ENCODE data around the gene TTC31. TPM values are rescaled to one million over a fixed set of nuclear protein-coding genes. Genes with fewer than 3 reads are reported as not detected.

TTC31 gene
- total and polyA plus RNA-seq, 2 donors (not counting 1 experiment from before 2014, with no cell fraction given): 68.5 to 72.3 TPM

- H3K27me3 Mint-ChIP-seq: peaks cover 28% of the 10 kb centered on the region
- CTCF ChIA-PET: interaction anchor here (1.3 to 8.1 kb wide), 3 partner anchors 22 to 78 kb away, joined by 4 to 111 read pairs (median 6); partner anchors contain the start of genes CCDC142 and TTC31
- 90% methylated on average over 4 of the region's 4 CpGs for WGBS (ENCODE audit: insufficient coverage)
These were observed 27.4 kb downstream of the TTC31 start for GRCh38 chr2:74510272-74510671.

More at GRCh38 chr2:74510272-74510671, 27.4 kb downstream of the TTC31 start:
- H3K4me1 ChIP-seq (ENCODE audit: control insufficient read depth in 2 of 2, insufficient read depth in 2 of 2, low read length in 2 of 2): peaks cover 36 to 43% of the 10 kb centered on the region in 2 donors
- no peak overlapping the region for H3K4me2 ChIP-seq (replicated peaks; ENCODE audit: low read depth, low read length, poor library complexity, severe bottlenecking)
- Mint-ChIP-seq H3K27ac (no peak overlapping the region), H3K9me3 (ENCODE audit: insufficient read depth) (no peaks in the 10 kb centered on the region), H3K4me3 (no peak overlapping the region), H3K4me1 (peaks cover 38% of the 10 kb centered on the region)
- peaks cover 8% of the 10 kb centered on the region for H3K79me2 ChIP-seq (ENCODE audit: control insufficient read depth, insufficient read depth, low read length)
- no peak for ATAC-seq (ENCODE audit: low read depth)
- H3K9ac ChIP-seq (ENCODE audit: low read length): no peak overlapping the region
- H3K36me3 ChIP-seq (replicated peaks in 1 of 2; ENCODE audit: control extremely low read depth in 1 of 2, control insufficient read depth in 1 of 2, extremely low read depth in 1 of 2, insufficient read depth in 2 of 2, low read length in 1 of 2): peaks cover 0 to 7% of the 10 kb centered on the region in 2 experiments
- H3K4me3 ChIP-seq (ENCODE audit: control extremely low read depth in 1 of 5, extremely low read depth in 1 of 5, insufficient read depth in 1 of 5, low read depth in 2 of 5, low read length in 4 of 5): no peak overlapping the region
- POLR2A ChIA-PET: interaction anchor here (0.7 kb wide), 1 partner anchor 70 kb away, joined by 4 read pairs; no protein-coding TSS in a partner anchor
- peaks cover 0 to 57% (median 28%) of the 10 kb centered on the region in 4 experiments for H3K27me3 ChIP-seq (replicated peaks in 1 of 4; ENCODE audit: control extremely low read depth in 1 of 4, control insufficient read depth in 3 of 4, insufficient read depth in 4 of 4, low read length in 3 of 4)
- DNase-seq: no peak
- TF ChIP-seq EZH2 (IDR thresholded peaks at IDR 0.05; ENCODE audit: borderline replicate concordance, insufficient read depth, low read depth, low read length, poor library complexity, severe bottlenecking): no peak
- TF ChIP-seq CTCF (IDR thresholded peaks at IDR 0.05): no peak
- H2AFZ ChIP-seq (ENCODE audit: insufficient read depth, low read depth, low read length, poor library complexity, severe bottlenecking): no peak overlapping the region
- H4K20me1 ChIP-seq (ENCODE audit: control insufficient read depth, insufficient read depth, low read length, poor library complexity, severe bottlenecking): no peaks in the 10 kb centered on the region
- no peak overlapping the region for H3K27ac ChIP-seq (ENCODE audit: low read length in 2 of 2)
- peaks cover 0 to 21% (median 0%) of the 10 kb centered on the region in 3 donors for H3K9me3 ChIP-seq (ENCODE audit: control extremely low read depth in 1 of 3, control insufficient read depth in 2 of 3, insufficient read depth in 1 of 3, low read length in 2 of 3)
- intact Hi-C loops (cut with micrococcal nuclease): no loop called here
